NCI-H2196 treated with DMSO at 0.1 percent for 48 hours (cell line): ENCODE measurements around the gene ZNF483.
"Not testable (repeated sequence)": the region's sequence is repeated elsewhere in the genome, so short reads cannot be mapped to it uniquely, and the experiment has no call there.

Source experiments
- DNase-seq: peaks from one replicate; lab custom pipeline; 2025; ENCODE audit not compliant: unreplicated experiment; lab: John Stamatoyannopoulos, UW

The ZNF483 gene

GRCh38 chr9:111542497-111543254, 17.7 kb downstream of the ZNF483 start:
- no peak for DNase-seq

GRCh38 chr9:111548623-111549022, 23.6 kb downstream of the ZNF483 start:
- no peak for DNase-seq

GRCh38 chr9:111555425-111555824, 30.4 kb downstream of the ZNF483 start:
- not testable (repeated sequence) for DNase-seq

GRCh38 chr9:111559000-111559610, 34.1 kb downstream of the ZNF483 start:
- DNase-seq: no peak

GRCh38 chr9:111561165-111561719, 36.3 kb downstream of the ZNF483 start:
- no peak for DNase-seq

GRCh38 chr9:111566234-111566633, 41.3 kb downstream of the ZNF483 start:
- DNase-seq: no peak

- not testable (repeated sequence) for DNase-seq
These were observed 43.1 kb downstream of the ZNF483 start for GRCh38 chr9:111568127-111568526.

GRCh38 chr9:111572950-111573604, 48.1 kb downstream of the ZNF483 start:
- DNase-seq: no peak

GRCh38 chr9:111582888-111583287, 57.9 kb downstream of the ZNF483 start:
- DNase-seq: no peak

GRCh38 chr9:111586378-111586777, 61.4 kb downstream of the ZNF483 start:
- no peak for DNase-seq

GRCh38 chr9:111588846-111589245, 63.9 kb downstream of the ZNF483 start:
- DNase-seq: no peak

GRCh38 chr9:111597852-111598732, 73.1 kb downstream of the ZNF483 start:
- peak; percentile 25 for DNase-seq

GRCh38 chr9:111598733-111599091, 73.7 kb downstream of the ZNF483 start:
- no peak for DNase-seq

- no peak for DNase-seq
These were observed 74.3 kb downstream of the ZNF483 start, which contains the start of gene PTGR1 for GRCh38 chr9:111599092-111599954. Gene PTGR1, minus strand, starts transcription at chr9:111599647. Its CDS starts 2,225 bp downstream, at chr9:111597422.

- DNase-seq: no peak
These were observed 75.0 kb downstream of the ZNF483 start for GRCh38 chr9:111599955-111600343.

- DNase-seq: no peak
These were observed 76.4 kb downstream of the ZNF483 start for GRCh38 chr9:111601237-111602018.

GRCh38 chr9:111603041-111603440, 78.1 kb downstream of the ZNF483 start:
- no peak for DNase-seq

- no peak for DNase-seq
These were observed 79.2 kb downstream of the ZNF483 start for GRCh38 chr9:111604054-111604615.
